Effector memory CD4-positive, alpha-beta T cell (primary cell): ENCODE data around the gene KCNJ1.

ENCODE experiments used
- DNase-seq, 3 donors: peaks; one replicate each; pipeline ENCODE4 v3.0.0-alpha.2; 2020
- H3K27ac ChIP-seq: 2 replicates; pipeline ENCODE4 v1.7.0; 2013; ENCODE audit warnings: mild to moderate bottlenecking, low read length, moderate library complexity; ENCODE audit not compliant: insufficient read depth, poor library complexity, severe bottlenecking
- H3K27me3 ChIP-seq: replicated peaks from 2 replicates; pipeline ENCODE4 v1.7.0; 2013; ENCODE audit warnings: mild to moderate bottlenecking, low read length; ENCODE audit not compliant: insufficient read depth, control insufficient read depth, poor library complexity, severe bottlenecking
- H3K36me3 ChIP-seq: 2 replicates; pipeline ENCODE4 v1.7.0; 2013; ENCODE audit warnings: mild to moderate bottlenecking, low read length, moderate library complexity; ENCODE audit not compliant: control insufficient read depth, insufficient read depth
- H3K4me1 ChIP-seq: 2 replicates; pipeline ENCODE4 v1.7.0; 2013; ENCODE audit warnings: low read length, mild to moderate bottlenecking; ENCODE audit not compliant: control insufficient read depth, insufficient read depth, poor library complexity, severe bottlenecking
- H3K4me3 ChIP-seq: 2 replicates; pipeline ENCODE4 v1.7.0; 2013; ENCODE audit warnings: low read length, low read depth, mild to moderate bottlenecking; ENCODE audit not compliant: insufficient read depth, poor library complexity, severe bottlenecking
- H3K9me3 ChIP-seq: 2 replicates; pipeline ENCODE4 v1.7.0; 2013; ENCODE audit warnings: mild to moderate bottlenecking, low read length, moderate library complexity; ENCODE audit not compliant: control insufficient read depth

The KCNJ1 gene

DNA sequence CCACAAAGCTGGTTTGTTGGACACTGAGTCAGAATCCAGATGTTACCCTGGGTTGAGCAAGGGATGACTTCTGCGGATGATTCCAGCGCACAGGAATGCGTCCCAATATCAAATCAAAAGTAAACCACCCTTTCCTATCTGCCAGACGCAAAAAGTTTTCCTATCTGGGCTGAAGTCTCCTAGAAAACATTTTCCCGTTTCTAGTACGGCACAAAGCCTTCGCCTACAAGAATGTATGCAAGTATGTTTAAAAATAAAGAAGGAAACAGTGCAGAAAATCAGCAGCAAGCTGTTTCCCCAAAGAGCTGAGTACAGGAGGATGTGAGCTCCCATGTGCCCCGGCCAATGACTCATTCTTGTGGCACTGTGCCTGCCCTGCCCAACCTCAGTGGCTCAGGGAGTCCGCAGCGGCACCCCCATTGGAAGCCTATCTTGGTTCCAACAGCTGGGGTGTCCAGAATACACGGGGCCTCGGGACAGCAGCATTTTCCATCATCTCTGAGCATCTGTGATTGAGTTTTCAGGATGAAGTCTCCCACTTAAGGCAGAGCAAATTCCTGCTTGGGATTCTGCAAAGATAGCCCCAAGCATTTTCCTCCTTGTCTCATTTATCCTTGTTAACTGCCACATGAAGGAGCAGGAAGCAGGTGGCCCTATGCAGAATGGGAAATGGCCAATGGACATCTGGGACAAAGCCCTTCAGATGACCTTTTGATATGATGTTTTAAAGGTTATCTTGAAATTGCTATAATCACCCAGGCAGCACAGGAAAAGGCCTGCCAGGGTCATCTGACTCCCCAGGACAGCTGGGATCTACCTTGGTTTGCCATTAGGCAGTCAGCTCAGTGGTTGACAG lies 41.5 kb upstream of the KCNJ1 start:
- Histone ChIP-seq H3K36me3 (no peaks in the 10 kb centered on the region), H3K4me1 (peaks cover 8% of the 10 kb centered on the region), H3K27me3 (peaks cover 6% of the 10 kb centered on the region), H3K4me3 (no peak overlapping the region), H3K9me3 (no peaks in the 10 kb centered on the region), H3K27ac (no peak overlapping the region)
- DNase-seq: no peak

DNA sequence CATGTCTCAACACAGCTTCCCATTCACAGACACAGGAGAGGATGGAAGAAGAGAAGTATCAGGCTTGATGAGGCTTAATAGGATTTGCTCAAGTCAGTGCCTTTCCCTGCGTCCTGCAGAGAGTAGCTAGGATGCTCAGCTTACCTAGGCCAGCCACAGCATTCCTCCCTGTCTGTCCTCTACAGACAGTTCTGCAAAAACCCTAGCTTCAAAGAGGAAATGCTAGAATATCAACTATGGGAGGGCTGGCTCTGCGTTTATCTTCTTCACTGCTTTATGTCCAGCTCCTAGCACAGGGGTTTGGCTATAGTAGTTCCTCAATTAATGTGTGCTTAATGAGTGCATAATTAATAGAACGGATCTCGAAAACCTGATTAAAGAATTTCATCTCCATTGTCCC lies 40.5 kb upstream of the KCNJ1 start:
- Histone ChIP-seq H3K36me3 (no peaks in the 10 kb centered on the region), H3K27ac (no peak overlapping the region), H3K4me1 (peaks cover 8% of the 10 kb centered on the region), H3K27me3 (peaks cover 3% of the 10 kb centered on the region), H3K9me3 (no peaks in the 10 kb centered on the region), H3K4me3 (no peak overlapping the region)
- no peak for DNase-seq

DNA sequence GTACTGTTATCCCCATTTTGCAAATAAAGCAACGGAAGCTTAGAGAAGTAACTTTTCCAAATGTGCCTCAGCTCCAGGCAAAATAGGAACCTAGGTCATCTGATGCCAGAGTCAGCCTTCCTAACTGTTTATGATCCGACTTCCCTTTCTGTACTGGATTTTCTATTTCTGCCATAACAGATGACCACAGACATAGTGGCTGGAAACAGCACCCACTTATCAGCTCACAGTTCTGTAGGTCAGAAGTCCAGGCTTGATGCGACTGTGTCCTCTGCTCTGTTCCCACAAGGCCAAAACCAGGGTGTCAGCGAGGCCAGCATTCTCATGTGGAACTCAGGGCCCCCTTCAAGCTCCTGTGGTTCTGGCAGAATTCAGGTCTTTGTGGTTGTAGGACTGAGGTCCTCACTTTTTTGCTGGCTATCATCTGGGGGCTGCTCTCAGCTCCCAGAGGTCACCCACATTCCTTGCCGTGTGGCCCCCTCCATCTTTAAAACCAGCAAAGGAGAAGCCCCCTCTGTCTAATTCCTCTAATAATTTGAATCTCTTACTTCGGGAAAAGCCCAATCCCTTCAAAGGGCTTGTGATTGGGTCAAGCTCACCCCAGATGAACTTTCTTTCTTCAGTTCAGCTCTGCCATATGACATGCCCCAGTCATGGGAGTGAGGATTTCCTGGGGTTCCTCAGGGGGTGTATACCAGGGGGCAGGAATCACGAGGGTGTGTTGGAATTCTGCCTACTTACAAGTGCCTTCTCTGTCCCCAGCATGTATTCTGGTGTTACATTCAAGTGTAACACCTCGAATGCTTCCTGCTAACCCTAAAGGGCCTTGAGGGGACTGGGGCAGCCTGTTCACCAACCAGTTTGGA lies 39.3 kb upstream of the KCNJ1 start:
- no peak for DNase-seq
- Histone ChIP-seq H3K4me1 (peaks cover 8% of the 10 kb centered on the region), H3K36me3 (no peaks in the 10 kb centered on the region), H3K9me3 (no peaks in the 10 kb centered on the region), H3K27me3 (peaks cover 3% of the 10 kb centered on the region), H3K4me3 (no peak overlapping the region), H3K27ac (no peak overlapping the region)

DNA sequence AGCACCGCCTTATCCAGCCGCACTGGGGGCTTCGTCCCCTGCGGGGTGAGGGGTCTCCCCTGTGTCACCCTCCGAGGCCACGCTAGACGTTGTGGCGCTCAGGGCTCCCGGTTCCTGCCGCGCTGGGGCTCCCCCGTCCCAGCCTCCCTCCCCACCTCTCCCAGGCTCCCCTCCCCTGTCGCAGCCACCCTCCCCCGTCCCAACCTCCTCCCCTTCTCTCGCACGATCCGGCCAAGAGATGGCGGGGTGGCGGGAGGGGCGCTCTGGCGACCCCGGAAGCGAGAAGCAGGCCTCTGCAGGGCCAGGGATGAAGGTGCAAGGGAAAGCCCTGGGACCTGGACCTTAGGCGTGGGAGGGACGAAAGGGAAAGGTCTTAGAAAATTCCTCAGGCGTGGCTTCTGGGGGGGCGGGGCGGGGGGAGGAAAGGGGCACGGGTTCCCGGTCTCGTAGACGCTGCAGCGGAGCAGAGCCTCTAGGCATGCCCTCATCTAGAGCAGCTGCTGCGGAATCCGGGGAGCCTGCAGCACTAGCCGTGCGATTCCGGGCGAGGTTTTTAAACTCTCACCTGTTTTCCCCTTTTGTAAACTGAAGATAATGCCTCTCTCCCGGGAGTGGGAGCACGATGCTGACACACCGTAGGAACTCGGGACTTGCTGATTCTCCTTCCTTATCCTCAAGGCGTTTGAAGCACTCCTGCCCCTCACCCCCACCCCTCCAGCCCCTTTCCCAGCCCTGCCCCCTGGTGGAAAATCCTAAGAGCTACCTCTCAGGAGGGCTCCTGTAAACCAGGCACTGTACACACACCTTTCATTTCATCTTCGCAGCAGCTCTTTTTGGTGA lies 38.5 kb upstream of the KCNJ1 start:
- Histone ChIP-seq H3K4me3 (peak overlapping the region; percentile 71), H3K36me3 (no peaks in the 10 kb centered on the region), H3K9me3 (no peaks in the 10 kb centered on the region), H3K27me3 (peaks cover 3% of the 10 kb centered on the region), H3K4me1 (peaks cover 8% of the 10 kb centered on the region), H3K27ac (no peak overlapping the region)
- DNase-seq: peak in 2 of 3 donors; percentile 11 to 12

DNA sequence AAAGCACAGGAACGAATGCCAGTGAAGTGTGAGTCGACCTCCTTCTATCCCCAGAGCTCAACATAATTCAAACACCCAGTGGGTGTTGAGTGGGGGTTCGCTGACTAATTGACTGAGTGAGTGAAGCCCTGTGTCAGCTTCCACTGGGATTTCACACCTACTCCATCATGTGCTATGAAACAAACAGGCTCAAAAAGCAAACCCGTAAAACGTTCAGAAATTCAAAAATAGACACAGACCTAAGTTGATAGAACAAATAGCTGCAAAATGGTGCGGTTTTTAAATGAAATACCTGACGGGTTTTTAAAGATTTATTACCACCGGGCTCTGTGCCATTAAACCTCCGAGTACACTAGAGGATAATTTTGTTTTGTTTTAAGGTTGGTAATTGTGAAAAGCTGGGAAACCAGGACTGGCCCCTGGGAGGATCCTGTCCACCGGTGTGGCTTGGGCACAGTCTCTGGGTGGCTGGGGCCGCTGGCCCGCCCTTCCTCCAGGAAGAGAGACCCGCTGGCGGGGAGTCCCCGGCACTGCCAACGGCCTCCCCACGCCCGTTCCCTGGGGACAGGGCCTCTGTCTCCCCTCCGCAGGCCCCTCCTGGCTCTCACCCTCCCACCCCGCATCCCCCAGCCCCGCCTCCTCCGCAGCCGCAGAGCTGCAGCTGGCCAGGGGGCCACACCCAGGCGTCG lies 37.7 kb upstream of the KCNJ1 start:
- Histone ChIP-seq H3K9me3 (no peaks in the 10 kb centered on the region), H3K27ac (no peak overlapping the region), H3K4me3 (peak overlapping the region; percentile 71), H3K4me1 (peaks cover 8% of the 10 kb centered on the region), H3K36me3 (no peaks in the 10 kb centered on the region), H3K27me3 (peaks cover 3% of the 10 kb centered on the region)
- DNase-seq: no peak

GRCh38 chr11:128904303-128904655 lies 37.2 kb upstream of the KCNJ1 start:
- no peak overlapping the region for H3K27ac ChIP-seq
- no peaks in the 10 kb centered on the region for H3K9me3 ChIP-seq
- DNase-seq: no peak
- H3K36me3 ChIP-seq: no peaks in the 10 kb centered on the region
- H3K4me1 ChIP-seq: peaks cover 8% of the 10 kb centered on the region
- H3K4me3 ChIP-seq: no peak overlapping the region
- peaks cover 3% of the 10 kb centered on the region for H3K27me3 ChIP-seq

DNA sequence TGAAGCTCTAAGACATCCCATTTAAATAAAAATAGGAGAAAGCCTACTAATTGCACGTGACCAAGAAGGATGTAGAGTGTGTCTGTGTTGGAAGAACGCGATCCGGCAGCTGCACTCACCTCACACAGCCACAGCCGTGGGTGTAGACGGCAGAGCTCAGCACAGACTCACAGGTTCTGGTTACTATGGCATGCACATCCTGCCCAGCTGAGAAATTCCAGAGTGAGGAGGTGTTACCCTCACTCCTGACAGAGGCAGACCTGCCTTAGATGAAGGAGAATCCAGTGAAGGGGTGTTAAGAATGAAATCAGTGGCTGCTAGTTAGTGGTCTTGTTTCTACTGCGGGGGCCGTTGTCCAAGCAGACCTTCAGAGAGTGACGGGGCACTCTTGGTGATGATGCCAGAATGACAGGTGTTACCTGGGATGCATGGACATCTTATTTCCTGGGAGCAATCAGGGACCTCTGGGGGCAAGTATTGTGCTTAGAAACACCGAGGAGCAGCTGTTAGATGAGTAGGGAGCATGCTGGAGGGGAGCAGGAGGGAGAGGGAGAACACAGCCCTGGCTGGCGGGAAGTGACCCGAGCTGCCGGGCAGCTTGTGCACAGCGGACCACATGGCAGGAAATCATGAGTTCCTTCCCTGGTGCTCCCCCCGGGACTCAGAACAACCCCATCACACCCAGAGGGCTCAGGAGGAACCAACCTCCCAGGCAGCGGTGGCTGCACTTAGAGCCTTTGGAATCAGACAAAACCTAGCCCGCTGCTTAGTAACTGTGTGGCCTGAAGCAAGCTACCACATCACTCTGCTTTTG lies 36.4 kb upstream of the KCNJ1 start:
- H3K4me3 ChIP-seq: no peak overlapping the region
- H3K36me3 ChIP-seq: no peaks in the 10 kb centered on the region
- peaks cover 8% of the 10 kb centered on the region for H3K4me1 ChIP-seq
- DNase-seq: no peak
- H3K9me3 ChIP-seq: no peaks in the 10 kb centered on the region
- H3K27me3 ChIP-seq: peaks cover 3% of the 10 kb centered on the region
- no peak overlapping the region for H3K27ac ChIP-seq

GRCh38 chr11:128902515-128903066 lies 35.5 kb upstream of the KCNJ1 start:
- Histone ChIP-seq H3K36me3 (no peaks in the 10 kb centered on the region), H3K4me3 (no peak overlapping the region), H3K27ac (no peak overlapping the region), H3K4me1 (peaks cover 8% of the 10 kb centered on the region), H3K9me3 (no peaks in the 10 kb centered on the region), H3K27me3 (peaks cover 3% of the 10 kb centered on the region)
- no peak for DNase-seq
